ENCODE results near the gene MVB12B.

- TF ChIP-seq POLR2A (IDR thresholded peaks at IDR 0.05; ENCODE audit: low read depth, low read length) (no peak), RAD21 (IDR thresholded peaks at IDR 0.05; ENCODE audit: low read length) (no peak)
Measured at GRCh38 chr9:126292736-126293521, 33.7 kb upstream of the MVB12B start.
